HG03457 (cell line): ENCODE results near the gene TMEM259.
A peak's percentile ranks its signal among the peaks of the same experiment; 100 is the strongest.

Experiments used
- ATAC-seq: cut with Tn5 transposase; IDR thresholded peaks from one replicate; pipeline ENCODE4 v1.9.1; 2021; ENCODE audit warnings: moderate number of reproducible peaks; ENCODE audit not compliant: unreplicated experiment

The TMEM259 gene

DNA sequence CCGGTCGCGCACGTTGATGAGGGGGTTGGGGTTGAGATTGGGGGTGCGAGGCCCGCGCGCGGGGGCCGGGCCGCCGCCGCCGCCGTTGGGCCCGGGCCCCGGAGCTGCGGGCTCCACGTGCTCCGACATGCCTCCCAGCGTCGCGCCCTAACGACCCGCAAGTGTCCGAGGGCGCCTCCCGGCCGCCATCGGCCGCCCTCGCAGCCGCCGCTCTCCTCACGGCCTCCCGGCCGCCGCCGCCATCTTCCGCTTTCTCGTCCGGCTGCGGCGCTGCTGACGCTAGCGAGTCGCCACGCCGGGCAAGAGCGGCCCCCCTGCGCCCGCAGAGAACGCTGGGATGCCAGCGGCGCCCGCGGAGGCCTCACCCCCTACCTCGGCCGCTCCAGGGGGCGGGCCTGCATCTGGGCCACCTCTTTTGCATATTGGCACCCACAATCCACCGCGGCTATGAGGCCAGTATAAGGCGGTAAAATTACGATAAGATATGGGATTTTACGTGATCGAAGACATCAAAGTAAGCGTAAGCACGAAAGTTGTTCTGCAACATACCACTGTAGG lies at the start of gene TMEM259:
Gene TMEM259, minus strand, starts transcription at position 256 of the 558 bp plus-strand sequence. Its CDS starts 127 bp downstream, at position 129.
- ATAC-seq: peak; percentile 63

DNA sequence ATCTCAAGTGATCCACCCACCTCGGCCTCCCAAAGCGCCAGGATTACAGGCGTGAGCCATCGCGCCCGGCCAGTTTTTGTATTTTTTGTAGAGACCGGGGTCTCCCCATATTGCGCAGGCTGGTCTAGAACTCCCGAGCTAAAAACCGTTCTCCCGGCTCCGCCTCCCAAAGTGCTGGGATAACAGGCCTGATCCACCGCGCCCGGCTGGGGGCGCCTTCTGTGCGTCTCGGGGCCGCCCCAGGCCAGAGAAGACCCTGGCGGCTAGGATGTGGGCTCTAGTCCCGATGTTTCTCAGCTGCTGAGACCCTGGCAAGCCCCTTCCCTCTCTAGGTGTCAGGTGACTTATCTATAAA lies 49.6 kb upstream of the TMEM259 start:
- ATAC-seq: no peak

- no peak for ATAC-seq
Measured at GRCh38 chr19:1069009-1069779, 48.3 kb upstream of the TMEM259 start.

DNA sequence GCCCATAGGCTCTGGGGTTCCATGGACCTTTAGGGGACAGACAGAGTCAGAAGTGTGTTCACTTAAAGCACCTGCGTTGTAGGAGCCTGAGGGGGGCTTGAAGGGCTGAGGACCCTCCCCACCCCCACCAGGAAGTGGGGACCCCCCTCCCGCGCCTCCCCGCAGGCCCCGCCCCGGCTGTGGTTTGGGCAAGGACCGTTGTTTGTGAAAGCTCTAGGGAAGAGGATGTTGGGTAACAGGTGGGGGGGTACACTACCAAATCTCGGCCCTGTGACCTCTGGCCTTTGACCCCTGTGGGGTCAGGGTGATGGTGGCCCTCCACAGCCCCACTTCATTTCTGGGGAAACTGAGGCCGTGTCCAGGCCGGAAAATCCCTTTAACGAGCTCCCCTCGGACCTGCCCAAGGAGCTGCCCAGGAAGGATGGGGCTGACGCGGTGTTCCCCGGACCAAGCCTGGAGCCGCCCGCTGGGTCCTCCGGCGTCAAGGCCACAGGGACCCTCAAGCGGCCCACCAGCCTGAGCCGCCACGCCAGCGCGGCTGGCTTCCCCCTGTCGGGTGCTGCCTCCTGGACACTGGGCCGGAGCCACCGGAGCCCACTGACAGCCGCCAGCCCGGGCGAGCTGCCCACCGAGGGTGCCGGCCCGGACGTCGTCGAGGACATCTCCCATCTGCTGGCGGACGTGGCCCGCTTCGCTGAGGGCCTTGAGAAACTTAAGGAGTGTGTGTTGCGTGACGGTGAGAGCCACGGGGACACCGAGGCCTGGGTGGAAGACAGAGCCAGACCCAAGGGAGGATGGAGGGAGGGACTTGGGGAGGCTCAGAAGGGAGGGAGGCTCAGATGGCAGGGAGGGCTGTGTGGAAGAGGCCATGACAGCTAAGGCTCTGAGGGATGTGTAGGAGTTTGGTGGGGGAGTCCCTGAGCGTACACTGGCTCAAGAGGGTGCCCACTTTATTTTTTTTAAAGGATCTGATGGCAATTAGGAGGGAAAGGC lies 47.4 kb upstream of the TMEM259 start:
- no peak for ATAC-seq

GRCh38 chr19:1067341-1067957 lies 46.5 kb upstream of the TMEM259 start:
- ATAC-seq: no peak

DNA sequence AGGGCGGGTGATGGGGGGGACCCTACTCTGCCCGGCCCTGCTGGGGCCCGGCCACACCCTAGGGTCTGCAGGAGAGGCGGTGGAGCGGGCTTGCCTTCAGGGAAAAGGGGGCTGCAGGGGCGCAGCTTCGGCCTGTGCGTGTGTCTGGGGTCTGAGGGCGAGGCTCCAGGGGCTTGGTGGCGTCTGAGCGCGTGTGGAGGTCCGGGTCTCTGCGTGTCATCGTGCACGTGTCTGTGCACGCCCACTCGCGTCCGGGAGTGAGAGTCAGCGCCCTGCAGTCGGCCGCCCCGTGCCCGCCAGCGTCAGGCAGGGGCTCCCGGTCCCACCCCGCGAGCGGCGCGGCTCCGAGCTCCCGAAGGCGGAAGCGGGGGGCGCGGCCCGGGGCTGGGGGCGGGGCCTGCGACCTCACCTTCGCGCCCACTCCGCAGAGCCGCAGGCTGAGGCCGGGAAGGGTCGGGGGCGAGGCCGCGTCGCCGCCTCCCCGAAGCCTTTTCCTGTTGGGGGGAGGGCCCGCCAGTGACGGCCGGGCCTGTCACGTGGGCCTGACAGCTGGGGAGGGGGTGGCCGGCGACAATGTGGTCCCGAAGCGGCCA lies 45.9 kb upstream of the TMEM259 start, which contains the start of gene ARHGAP45:
Gene ARHGAP45, plus strand, starts transcription at position 420 of the 593 bp plus-strand sequence. CDS start 239 bp downstream, outside the sequence.
- no peak for ATAC-seq

DNA sequence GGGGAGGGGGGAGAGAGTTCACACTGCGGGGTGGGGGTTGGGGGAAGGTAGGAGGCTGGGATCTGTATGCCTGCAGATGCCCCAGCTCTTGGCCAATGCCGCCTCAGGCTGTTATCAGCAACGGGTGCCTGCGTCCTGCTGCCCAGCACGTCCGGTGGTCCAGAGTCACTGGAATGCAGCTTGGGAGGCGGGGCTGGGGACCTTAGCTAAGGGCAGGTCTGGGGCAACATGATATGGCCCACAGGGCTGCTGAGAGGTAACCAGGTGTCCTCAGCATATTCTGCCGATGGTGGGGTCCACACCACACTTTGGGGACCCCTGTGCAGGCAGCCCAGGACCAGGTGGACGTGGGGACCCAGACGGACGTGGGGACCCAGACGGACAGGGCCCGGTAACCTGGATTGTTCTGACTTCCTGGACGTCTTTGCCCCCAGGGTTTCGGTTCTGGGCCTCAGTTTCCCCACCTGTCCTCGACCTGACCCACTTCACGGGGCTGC lies 45.4 kb upstream of the TMEM259 start:
- no peak for ATAC-seq

DNA sequence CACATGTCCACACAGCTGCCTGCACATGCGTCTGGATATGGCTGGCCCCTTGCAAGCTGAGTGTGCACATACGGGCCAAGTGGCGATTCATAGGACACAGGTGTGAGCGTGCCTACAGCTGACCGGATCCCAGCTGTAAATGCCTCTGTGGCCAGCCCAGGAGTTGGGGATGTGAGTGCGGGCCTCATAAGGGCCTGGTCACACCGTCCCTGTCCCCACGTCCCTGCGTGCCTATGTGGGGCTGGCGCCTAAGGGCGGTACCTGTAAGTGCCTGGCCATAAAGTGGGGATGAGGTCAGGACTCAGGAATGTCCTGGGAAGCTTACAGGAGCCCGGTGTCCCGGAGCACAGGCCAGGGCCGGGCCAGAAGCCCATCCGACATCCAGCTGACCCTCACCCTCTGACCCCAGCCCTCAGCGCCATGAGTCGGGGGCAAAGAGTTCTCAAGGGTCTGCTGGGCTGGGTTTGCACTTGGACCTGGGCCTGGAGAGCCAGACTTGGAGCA lies 44.7 kb upstream of the TMEM259 start:
- ATAC-seq: no peak

- no peak for ATAC-seq
Measured at GRCh38 chr19:1064661-1065605, 44.0 kb upstream of the TMEM259 start.

GRCh38 chr19:1063909-1064660 lies 43.2 kb upstream of the TMEM259 start:
- no peak for ATAC-seq

DNA sequence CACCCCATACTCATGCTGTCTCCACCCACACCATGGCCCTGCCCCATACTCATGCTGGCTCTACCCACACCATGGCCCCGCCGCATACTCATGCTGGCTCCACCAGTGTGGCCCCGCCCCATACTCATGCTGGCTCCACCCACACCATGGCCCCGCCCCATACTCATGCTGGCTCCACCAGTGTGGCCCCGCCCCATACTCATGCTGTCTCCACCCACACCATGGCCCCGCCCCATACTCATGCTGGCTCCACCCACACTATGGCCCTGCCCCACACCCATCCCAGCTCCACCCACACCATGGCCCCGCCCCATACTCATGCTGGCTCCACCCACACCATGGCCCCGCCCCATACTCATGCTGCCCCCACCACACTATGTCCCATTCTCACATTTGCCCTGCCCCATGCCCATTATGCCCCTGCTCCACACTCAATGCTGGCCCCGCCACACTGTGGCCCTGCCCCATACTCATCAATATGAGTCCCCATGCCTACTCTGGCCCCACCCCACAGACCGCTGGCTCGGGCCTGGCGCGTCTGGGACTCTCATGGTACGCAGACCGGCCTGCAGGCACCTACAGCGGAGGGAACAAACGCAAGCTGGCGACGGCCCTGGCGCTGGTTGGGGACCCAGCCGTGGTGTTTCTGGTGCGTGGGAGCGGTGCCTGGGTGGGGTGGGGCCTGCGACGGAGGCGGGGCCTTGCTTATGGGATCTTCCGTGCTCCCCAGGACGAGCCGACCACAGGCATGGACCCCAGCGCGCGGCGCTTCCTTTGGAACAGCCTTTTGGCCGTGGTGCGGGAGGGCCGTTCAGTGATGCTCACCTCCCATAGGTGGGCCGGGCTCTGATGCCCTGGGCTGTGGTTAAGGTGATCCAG lies 42.3 kb upstream of the TMEM259 start:
- ATAC-seq: no peak

DNA sequence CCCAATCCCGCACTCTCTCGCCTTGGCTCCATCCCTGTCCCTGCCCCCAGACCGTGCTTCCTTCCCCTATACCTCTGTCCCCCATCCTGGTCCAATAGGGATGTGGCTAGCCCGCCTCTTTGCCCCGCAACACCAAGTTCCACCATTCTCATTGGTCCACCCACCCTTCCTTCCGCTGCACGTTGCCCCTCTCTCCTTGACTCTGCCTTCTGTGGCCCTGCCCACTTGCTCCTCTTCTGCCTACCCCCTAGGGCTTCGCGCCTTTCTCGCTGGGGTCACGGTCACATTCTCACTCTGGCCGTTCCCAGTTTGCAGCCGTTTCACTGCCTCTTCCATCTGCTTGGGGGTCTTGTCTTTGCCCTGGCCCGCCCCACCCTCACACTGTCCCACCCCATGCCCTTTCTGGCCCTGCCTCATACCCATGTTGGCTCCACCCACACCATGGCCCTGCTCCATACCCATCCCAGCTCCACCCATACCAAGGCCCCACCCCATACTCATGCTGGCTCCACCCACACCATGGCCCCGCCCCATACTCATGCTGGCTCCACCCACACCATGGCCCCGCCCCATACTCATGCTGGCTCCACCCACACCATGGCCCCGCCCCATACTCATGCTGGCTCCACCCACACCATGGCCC lies 41.6 kb upstream of the TMEM259 start:
- ATAC-seq: no peak

DNA sequence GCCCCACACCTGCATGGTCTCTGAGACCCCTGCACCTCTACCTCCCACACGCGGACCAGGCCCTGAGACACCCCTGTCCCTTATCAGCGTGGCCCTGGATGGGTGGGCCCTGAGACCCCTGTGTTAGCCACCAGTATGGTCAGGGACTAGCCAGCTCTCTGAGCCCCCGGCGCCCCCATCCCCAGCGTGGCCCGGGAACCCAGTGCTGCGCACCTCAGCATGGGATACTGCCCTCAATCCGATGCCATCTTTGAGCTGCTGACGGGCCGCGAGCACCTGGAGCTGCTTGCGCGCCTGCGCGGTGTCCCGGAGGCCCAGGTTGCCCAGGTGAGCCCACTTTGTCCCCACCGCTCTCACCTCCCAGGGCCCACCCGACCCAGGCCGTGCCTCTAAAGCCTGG lies 41.1 kb upstream of the TMEM259 start:
- ATAC-seq: no peak

- no peak for ATAC-seq
Measured at GRCh38 chr19:1060689-1061088, 39.8 kb upstream of the TMEM259 start.

GRCh38 chr19:1058112-1058511 lies 37.2 kb upstream of the TMEM259 start:
- no peak for ATAC-seq

- ATAC-seq: no peak
Measured at GRCh38 chr19:1057176-1057855, 36.4 kb upstream of the TMEM259 start.
